ENCODE measurements around the gene TRIP4. TPM values are rescaled to one million over a fixed set of nuclear protein-coding genes. Genes with fewer than 3 reads are reported as not detected.

The TRIP4 gene
- total RNA-seq, 1 donor from 2014 or later: 25.9 TPM

Other genes with a start within 250 kb of the TRIP4 start
- gene SNX22, start 236.1 kb upstream of the TRIP4 start, total RNA-seq: 2.1 TPM
- gene PPIB, start 224.8 kb upstream of the TRIP4 start, total RNA-seq: 218 TPM
- gene CSNK1G1, start 31.7 kb upstream of the TRIP4 start, total RNA-seq: 24.0 TPM
- gene PCLAF, start 6.4 kb upstream of the TRIP4 start, total RNA-seq: not detected
- gene ZNF609, start 72.7 kb downstream of the TRIP4 start, total RNA-seq: 48.2 TPM

Data from sciatic nerve (tissue), 1 donor.